ENCODE measurements around the gene IFT43. TPM values are rescaled to one million over a fixed set of nuclear protein-coding genes. Genes with fewer than 3 reads are reported as not detected.

The IFT43 gene
- total RNA-seq, 1 experiment from 2014 or later: 17.5 TPM

DNA sequence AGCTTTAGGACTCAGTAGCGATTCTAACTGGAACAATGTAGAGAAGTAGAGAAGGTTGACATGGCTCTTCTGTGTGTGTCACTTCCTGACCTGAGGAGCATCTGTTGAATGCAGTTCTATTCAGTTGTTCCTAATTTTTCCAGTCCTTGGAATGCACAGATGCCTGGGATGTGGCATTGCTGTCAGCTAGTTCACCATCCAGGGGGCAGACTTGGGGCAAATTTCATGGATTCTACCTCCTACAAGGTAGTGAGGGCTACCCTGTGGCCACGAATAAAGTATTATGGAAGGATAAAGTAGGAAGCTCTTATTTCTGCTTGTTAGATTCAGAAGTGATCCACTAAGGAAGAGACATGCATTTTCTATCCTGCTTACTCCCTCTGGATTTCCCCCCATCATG is 91.8 kb downstream of the IFT43 start:
- Mint-ChIP-seq H3K4me1 (peaks cover 5% of the 10 kb centered on the region; the same call in 1 of the 2 replicates), H3K9me3 (no peaks in the 10 kb centered on the region), H3K27me3 (ENCODE audit: low read depth) (no peaks in the 10 kb centered on the region), H3K36me3 (no peaks in the 10 kb centered on the region), H3K27ac (no peak overlapping the region), H3K4me3 (no peak overlapping the region)
- ChIA-PET CTCF (interaction anchor here (1.1 to 3.1 kb wide), 4 partner anchors 27 to 310 kb away, joined by 3 to 8 read pairs (median 6); no protein-coding TSS in a partner anchor), POLR2A (no interaction called here)
- peak; percentile 57 for ATAC-seq
- no peak for DNase-seq (ENCODE audit: low spot score)
- no peak for TF ChIP-seq IRF1 (CRISPR knock-in tag; IDR thresholded peaks at IDR 0.05)
- TF ChIP-seq, protein P1, sequence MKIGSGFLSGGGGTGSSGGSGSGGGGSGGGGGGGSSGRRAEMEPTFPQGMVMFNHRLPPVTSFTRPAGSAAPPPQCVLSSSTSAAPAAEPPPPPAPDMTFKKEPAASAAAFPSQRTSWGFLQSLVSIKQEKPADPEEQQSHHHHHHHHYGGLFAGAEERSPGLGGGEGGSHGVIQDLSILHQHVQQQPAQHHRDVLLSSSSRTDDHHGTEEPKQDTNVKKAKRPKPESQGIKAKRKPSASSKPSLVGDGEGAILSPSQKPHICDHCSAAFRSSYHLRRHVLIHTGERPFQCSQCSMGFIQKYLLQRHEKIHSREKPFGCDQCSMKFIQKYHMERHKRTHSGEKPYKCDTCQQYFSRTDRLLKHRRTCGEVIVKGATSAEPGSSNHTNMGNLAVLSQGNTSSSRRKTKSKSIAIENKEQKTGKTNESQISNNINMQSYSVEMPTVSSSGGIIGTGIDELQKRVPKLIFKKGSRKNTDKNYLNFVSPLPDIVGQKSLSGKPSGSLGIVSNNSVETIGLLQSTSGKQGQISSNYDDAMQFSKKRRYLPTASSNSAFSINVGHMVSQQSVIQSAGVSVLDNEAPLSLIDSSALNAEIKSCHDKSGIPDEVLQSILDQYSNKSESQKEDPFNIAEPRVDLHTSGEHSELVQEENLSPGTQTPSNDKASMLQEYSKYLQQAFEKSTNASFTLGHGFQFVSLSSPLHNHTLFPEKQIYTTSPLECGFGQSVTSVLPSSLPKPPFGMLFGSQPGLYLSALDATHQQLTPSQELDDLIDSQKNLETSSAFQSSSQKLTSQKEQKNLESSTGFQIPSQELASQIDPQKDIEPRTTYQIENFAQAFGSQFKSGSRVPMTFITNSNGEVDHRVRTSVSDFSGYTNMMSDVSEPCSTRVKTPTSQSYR (CRISPR knock-in tag; IDR thresholded peaks at IDR 0.05): no peak
- TF ChIP-seq TEAD4 (CRISPR knock-in tag; IDR thresholded peaks at IDR 0.05): no peak
- no peak for TF ChIP-seq ZNF416 (CRISPR knock-in tag; IDR thresholded peaks at IDR 0.05)
- no peak for TF ChIP-seq EMX1 (CRISPR knock-in tag; IDR thresholded peaks at IDR 0.05)
- TF ChIP-seq, protein P2, sequence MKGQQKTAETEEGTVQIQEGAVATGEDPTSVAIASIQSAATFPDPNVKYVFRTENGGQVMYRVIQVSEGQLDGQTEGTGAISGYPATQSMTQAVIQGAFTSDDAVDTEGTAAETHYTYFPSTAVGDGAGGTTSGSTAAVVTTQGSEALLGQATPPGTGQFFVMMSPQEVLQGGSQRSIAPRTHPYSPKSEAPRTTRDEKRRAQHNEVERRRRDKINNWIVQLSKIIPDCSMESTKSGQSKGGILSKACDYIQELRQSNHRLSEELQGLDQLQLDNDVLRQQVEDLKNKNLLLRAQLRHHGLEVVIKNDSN (CRISPR knock-in tag; IDR thresholded peaks at IDR 0.05): no peak
- TF ChIP-seq FOXP4 (CRISPR knock-in tag; IDR thresholded peaks at IDR 0.05): no peak

DNA sequence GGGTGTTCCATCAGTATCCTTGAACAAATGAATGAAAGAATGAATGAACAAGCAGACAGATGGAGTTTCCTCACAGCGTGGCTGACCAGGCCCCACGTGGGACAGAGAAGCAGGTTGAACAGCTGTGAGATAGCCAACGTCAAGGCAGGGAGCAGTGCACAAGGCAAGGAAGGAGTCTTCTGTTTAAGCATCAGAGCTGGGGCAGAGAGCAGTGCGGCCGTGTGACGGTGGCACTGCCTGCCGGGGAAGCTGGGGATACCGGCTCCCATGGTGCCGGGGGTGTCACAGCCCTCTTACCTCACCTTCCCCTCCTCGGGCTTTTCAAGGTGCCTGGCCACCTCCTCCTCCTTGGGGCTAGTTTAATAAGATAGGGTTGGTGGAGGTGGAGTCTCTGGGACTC is 92.9 kb downstream of the IFT43 start:
- no peak overlapping the region for H3K4me3 Mint-ChIP-seq
- ATAC-seq (no peak), DNase-seq (ENCODE audit: low spot score) (no peak)
- H3K36me3 Mint-ChIP-seq: no peaks in the 10 kb centered on the region
- H3K27me3 Mint-ChIP-seq (ENCODE audit: low read depth): peaks cover 4% of the 10 kb centered on the region; the same call in 1 of the 2 replicates
- ChIA-PET POLR2A (no interaction called here), CTCF (no interaction called here)
- peaks cover 5% of the 10 kb centered on the region; the same call in 1 of the 2 replicates for H3K4me1 Mint-ChIP-seq
- H3K9me3 Mint-ChIP-seq: no peaks in the 10 kb centered on the region
- H3K27ac Mint-ChIP-seq: no peak overlapping the region
- TF ChIP-seq, protein P3, sequence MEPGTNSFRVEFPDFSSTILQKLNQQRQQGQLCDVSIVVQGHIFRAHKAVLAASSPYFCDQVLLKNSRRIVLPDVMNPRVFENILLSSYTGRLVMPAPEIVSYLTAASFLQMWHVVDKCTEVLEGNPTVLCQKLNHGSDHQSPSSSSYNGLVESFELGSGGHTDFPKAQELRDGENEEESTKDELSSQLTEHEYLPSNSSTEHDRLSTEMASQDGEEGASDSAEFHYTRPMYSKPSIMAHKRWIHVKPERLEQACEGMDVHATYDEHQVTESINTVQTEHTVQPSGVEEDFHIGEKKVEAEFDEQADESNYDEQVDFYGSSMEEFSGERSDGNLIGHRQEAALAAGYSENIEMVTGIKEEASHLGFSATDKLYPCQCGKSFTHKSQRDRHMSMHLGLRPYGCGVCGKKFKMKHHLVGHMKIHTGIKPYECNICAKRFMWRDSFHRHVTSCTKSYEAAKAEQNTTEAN (CRISPR knock-in tag; IDR thresholded peaks at IDR 0.05): no peak
- TF ChIP-seq, protein P2 (CRISPR knock-in tag; IDR thresholded peaks at IDR 0.05): no peak
- no peak for TF ChIP-seq AFF4 (CRISPR knock-in tag; IDR thresholded peaks at IDR 0.05; ENCODE audit: borderline replicate concordance)
- TF ChIP-seq NFE2L1 (CRISPR knock-in tag; IDR thresholded peaks at IDR 0.05): no peak
- TF ChIP-seq ATF1 (CRISPR knock-in tag; IDR thresholded peaks at IDR 0.05): no peak
- no peak for TF ChIP-seq NR2C2 (CRISPR knock-in tag; IDR thresholded peaks at IDR 0.05)
- TF ChIP-seq PRRX2 (CRISPR knock-in tag; IDR thresholded peaks at IDR 0.05): no peak
- TF ChIP-seq, protein P1 (CRISPR knock-in tag; IDR thresholded peaks at IDR 0.05): no peak
- no peak for TF ChIP-seq NR3C1 (CRISPR knock-in tag; conservative IDR thresholded peaks at IDR 0.05; ENCODE audit: low read depth)
- no peak for TF ChIP-seq TP53 (CRISPR knock-in tag; IDR thresholded peaks at IDR 0.05)
- no peak for TF ChIP-seq NR1H2 (CRISPR knock-in tag; IDR thresholded peaks at IDR 0.05)
- TF ChIP-seq, protein P4, sequence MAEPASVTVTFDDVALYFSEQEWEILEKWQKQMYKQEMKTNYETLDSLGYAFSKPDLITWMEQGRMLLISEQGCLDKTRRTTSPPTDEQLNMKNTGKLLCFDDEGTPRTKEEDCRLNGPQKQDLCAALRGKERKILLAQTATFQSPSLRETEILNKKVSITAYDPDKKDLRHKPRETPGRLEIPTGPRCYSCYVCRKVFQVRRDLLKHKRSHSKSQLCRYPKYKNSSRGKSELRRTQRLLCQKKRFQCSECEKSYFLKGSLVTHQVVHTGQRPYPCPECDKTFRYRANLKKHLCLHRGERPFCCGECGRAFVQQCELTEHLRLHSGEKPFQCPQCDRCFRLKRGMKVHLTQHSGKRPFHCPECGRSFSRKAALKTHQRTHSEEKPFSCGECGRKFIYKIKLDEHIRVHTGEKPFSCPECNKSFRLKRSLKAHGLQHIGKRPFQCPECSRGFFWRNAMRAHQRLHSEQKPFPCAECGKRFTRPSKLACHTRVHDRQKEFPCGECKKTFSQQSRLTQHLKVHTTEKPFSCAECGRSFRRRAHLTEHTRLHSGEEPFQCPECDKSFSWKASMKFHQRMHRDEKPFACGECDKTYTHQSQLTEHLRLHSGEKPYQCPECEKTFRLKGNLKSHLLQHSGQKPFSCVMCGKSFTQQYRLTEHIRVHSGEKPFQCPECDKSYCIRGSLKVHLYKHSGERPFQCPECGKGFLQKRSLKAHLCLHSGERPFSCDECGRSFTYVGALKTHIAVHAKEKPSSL (CRISPR knock-in tag; conservative IDR thresholded peaks at IDR 0.05): no peak
